Measurements from ENCODE around the gene HIVEP3.

DNA sequence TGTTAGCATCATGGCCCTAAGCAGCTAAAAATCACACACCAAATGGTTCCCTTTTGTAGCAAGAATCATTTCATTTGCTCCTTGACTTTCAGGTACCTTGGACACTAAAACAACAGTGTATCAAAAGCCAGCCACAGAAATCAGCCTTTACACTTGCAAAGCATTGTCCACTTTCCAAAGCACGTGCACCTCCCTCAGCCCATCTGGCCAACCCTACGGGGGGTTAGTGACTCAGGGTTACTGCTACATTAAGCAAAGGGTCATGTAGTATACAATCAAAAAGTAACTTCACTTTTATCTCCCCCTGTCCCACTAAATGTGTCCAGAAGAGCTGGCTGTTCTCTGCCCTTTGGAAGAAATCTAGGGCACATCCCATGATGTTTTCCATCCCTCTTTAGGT lies 149.7 kb downstream of the HIVEP3 start:
- TF ChIP-seq POLR2A (IDR thresholded peaks at IDR 0.05; ENCODE audit: low read length) (no peak), GATA1 (IDR thresholded peaks at IDR 0.05; ENCODE audit: low read depth, low read length) (no peak)

Measured in erythroblast (primary cell).